Suprapubic skin (tissue), 4 donors: Measurements from ENCODE around the gene SCO2.

ENCODE experiments used
- CTCF ChIP-seq, 2 donors: fragments of 200-600 bp in 1 of 2; fragments of 450-650 bp in 1 of 2; sonication (generic) in 1 of 2; IDR thresholded peaks; one replicate each; pipeline ENCODE4 v1.5.1; 2016 to 2019; ENCODE audit warnings: antibody characterized with exemption in 2 of 2, mild to moderate bottlenecking in 1 of 2, moderate library complexity in 1 of 2
- EP300 ChIP-seq: sonication (generic); formaldehyde crosslinking; IDR thresholded peaks from one replicate; pipeline ENCODE4 v1.6.1; 2017; ENCODE audit warnings: antibody characterized with exemption
- POLR2A ChIP-seq, 2 donors: fragments of 450-650 bp; IDR thresholded peaks; one replicate each; pipeline ENCODE4 v1.6.1; 2017; ENCODE audit warnings: antibody characterized with exemption in 2 of 2, mild to moderate bottlenecking in 2 of 2, moderate library complexity in 2 of 2
- POLR2AphosphoS5 ChIP-seq, 3 donors: sonication (generic); formaldehyde crosslinking; IDR thresholded peaks; one replicate each; pipeline ENCODE4 v1.6.1; 2017; ENCODE audit warnings: antibody characterized with exemption in 3 of 3

DNA sequence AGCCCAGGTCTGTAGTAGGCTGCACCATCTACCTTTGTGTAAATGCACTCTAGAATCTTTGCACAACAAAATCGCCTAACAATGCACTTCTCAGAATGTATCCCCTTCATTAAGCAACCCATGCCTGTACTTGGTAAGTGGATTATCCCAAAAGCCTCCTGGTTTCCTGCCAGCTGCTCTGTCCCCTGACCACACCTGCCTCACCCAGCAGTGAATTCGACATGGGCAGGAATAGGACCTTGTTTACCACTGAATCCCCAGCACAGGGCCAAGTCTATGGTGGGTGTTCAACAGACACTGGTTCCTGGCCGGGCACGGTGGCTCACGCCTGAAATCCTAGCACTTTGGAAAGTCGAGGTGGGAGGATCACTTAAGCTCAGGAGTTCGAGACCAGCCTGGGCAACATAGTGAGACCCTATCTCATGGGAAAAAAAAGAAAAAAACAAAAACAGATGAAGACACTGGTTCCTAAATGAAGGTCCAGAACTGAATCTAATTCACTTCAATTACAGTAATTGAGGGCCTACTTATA, 42.4 kb upstream of the SCO2 start:
- TF ChIP-seq POLR2AphosphoS5 (IDR thresholded peaks at IDR 0.05) (no peak), POLR2A (IDR thresholded peaks at IDR 0.05) (no peak), EP300 (no peak), CTCF (IDR thresholded peaks at IDR 0.05) (no peak)
